H1 (cell line): ENCODE results near the gene SDR39U1. TPM values are rescaled to one million over a fixed set of nuclear protein-coding genes. Genes with fewer than 3 reads are reported as not detected.
A peak's percentile ranks its signal among the peaks of the same experiment; 100 is the strongest.

Source experiments
- ASH2L ChIP-seq: fragments of 200-600, 300-600 bp; sonication (generic); IDR thresholded peaks from one replicate; pipeline ENCODE4 v1.7.1; 2017; ENCODE audit warnings: low read length
- CHD1 ChIP-seq: IDR thresholded peaks from 2 replicates; pipeline ENCODE4 v1.6.1; 2012; ENCODE audit warnings: low read depth, low read length, improper control_type of control experiment
- CREB1 ChIP-seq: IDR thresholded peaks from 2 replicates; pipeline ENCODE4 v1.6.1; 2012; ENCODE audit warnings: inconsistent platforms
- EGR1 ChIP-seq: IDR thresholded peaks from 2 replicates; pipeline ENCODE4 v1.6.1; 2011; ENCODE audit warnings: low read depth, low read length, borderline replicate concordance
- EP300 ChIP-seq, 2 experiments: IDR thresholded peaks; 1 replicate in 1 of 2; 2 replicates in 1 of 2; pipeline ENCODE4 v1.6.1; 2011 to 2012; ENCODE audit warnings: low read depth in 2 of 2, low read length in 2 of 2, mild to moderate bottlenecking in 2 of 2, borderline replicate concordance in 1 of 2, inconsistent platforms in 1 of 2, moderate library complexity in 1 of 2
- EZH2 ChIP-seq: fragments of 200-600 bp; sonication (generic); IDR thresholded peaks from 2 replicates; pipeline ENCODE4 v1.7.1; 2012; ENCODE audit warnings: low read depth, mild to moderate bottlenecking, moderate library complexity, low read length, inconsistent platforms; ENCODE audit not compliant: severe bottlenecking
- HDAC2 ChIP-seq, 2 experiments: fragments of 300-600 bp in 1 of 2; sonication (generic) in 1 of 2; IDR thresholded peaks; 2 replicates each; pipeline ENCODE4 v1.6.1; 2011 to 2012; ENCODE audit warnings: low read depth in 2 of 2, low read length in 2 of 2, mild to moderate bottlenecking in 2 of 2, moderate library complexity in 2 of 2, borderline replicate concordance in 1 of 2, inconsistent platforms in 1 of 2
- JUN ChIP-seq: IDR thresholded peaks from 2 replicates; pipeline ENCODE4 v1.6.1; 2011; ENCODE audit warnings: low read depth, mild to moderate bottlenecking, improper control_type of control experiment, low read length
- KDM4A ChIP-seq: IDR thresholded peaks from one replicate; pipeline ENCODE4 v1.7.1; 2012; ENCODE audit warnings: low read depth, mild to moderate bottlenecking, moderate library complexity, low read length, inconsistent platforms; ENCODE audit not compliant: severe bottlenecking
- KDM5A ChIP-seq: fragments of 200-600 bp; IDR thresholded peaks from 2 replicates; pipeline ENCODE4 v1.7.1; 2012; ENCODE audit warnings: mild to moderate bottlenecking, low read length, inconsistent platforms, mixed read lengths
- NRF1 ChIP-seq: IDR thresholded peaks from 2 replicates; pipeline ENCODE4 v1.6.1; 2011; ENCODE audit warnings: mild to moderate bottlenecking, low read depth, low read length, improper control_type of control experiment
- POU5F1 ChIP-seq: IDR thresholded peaks from 2 replicates; pipeline ENCODE4 v1.6.1; 2011; ENCODE audit warnings: low read depth, mild to moderate bottlenecking, low read length, moderate library complexity
- SAP30 ChIP-seq: fragments of 300-600 bp; sonication (generic); IDR thresholded peaks from 2 replicates; pipeline ENCODE4 v1.7.1; 2012; ENCODE audit warnings: low read length, moderate library complexity, mild to moderate bottlenecking, inconsistent platforms; ENCODE audit not compliant: insufficient read depth, insufficient replicate concordance
- YY1 ChIP-seq: IDR thresholded peaks from 2 replicates; pipeline ENCODE4 v1.6.1; 2011; ENCODE audit warnings: low read depth, mild to moderate bottlenecking, low read length
- polyA plus RNA-seq, 7 experiments: library from polyadenylated mRNA; depleted of rRNA in 3 of 7; stranded (reverse) in 5 of 7; unstranded in 2 of 7; fragments of >200 nt in 5 of 7; fragments of 200-250 nt in 2 of 7; gene quantifications; 1 replicate in 5 of 7; 2 replicates in 1 of 7; 4 replicates in 1 of 7; pipeline versions ENCODE4 v1.2.1 to v1.2.3, GENCODE V29; 2011 to 2013; ENCODE audit warnings: missing spikeins in 2 of 7, mixed read lengths in 2 of 7
- total RNA-seq: library from RNA; stranded (reverse); fragmentation: NEBNext Ultra II Directional; extraction: Animal tissue kit (Norgen Biotek cat#: 25700); gene quantifications from 2 replicates; pipeline ENCODE4 v1.2.1, GENCODE V29; 2021

The SDR39U1 gene
- total and polyA plus RNA-seq, 2 of the 8 experiments (the other 6 are each of a cell fraction or from before 2014, with no cell fraction given): 46.7 to 98.8 TPM

DNA sequence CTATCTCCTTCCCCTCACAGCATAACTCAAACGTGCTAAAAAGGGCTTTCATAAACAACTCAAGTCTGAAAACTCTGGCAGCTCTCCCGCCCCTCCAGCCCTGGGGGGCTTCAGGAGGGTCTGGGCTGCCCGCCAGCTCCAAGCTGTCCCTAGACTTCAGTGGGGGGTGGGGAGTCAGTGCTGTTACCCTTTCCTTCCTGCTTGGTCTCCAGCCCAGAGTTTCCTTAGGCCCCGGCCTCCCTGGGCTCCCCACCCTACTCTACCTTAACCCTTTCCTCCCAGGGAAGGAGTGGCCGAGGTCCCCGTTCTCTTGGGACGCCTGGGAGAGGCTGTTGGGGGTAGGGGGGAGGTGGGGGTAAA is 44.3 kb downstream of the SDR39U1 start (continued):
- TF ChIP-seq KDM5A (no peak), EZH2 (peak; percentile 33), JUN (no peak), KDM4A (no peak), CHD1 (no peak), EP300 (IDR thresholded peaks at IDR 0.05; ENCODE audit: borderline replicate concordance in 1 of 2, low read depth in 2 of 2, low read length in 2 of 2) (peak in 1 of 2 experiments; percentile 22; a peak in 1 of 3 replicates), NRF1 (no peak), CREB1 (no peak), EGR1 (peak; percentile 60; the same call in 1 of the 2 replicates), POU5F1 (no peak), YY1 (0 out of 2 replicates have a peak, but pooled peaks have one; percentile 17), ASH2L (no peak), SAP30 (no peak), HDAC2 (IDR thresholded peaks at IDR 0.05; ENCODE audit: borderline replicate concordance in 1 of 2, low read depth in 2 of 2, low read length in 2 of 2) (no peak)
